Heart right ventricle (tissue), 16 donors: Measurements from ENCODE around the gene U2AF1L4. TPM values are rescaled to one million over a fixed set of nuclear protein-coding genes. Genes with fewer than 3 reads are reported as not detected.

Experiments
- ATAC-seq, 8 donors: fragments of 200-7000 bp; cut with Tn5 transposase; one replicate each; pipeline ENCODE4 v1.9.1; 2020; ENCODE audit warnings: mild to moderate bottlenecking in 8 of 8, moderate library complexity in 8 of 8, moderate number of reproducible peaks in 1 of 8
- DNase-seq, 2 donors: peaks; one replicate each; pipeline ENCODE4 v3.0.0-alpha.2; 2020
- H3K27ac ChIP-seq, 10 donors: fragments of 200-600 bp; sonication (generic) in 2 of 10; one replicate each; pipeline versions ENCODE4 v1.5.0 to v1.8.0; 2020 to 2022; ENCODE audit warnings: mild to moderate bottlenecking in 3 of 10
- H3K27me3 ChIP-seq, 7 donors: fragments of 200-600 bp; one replicate each; pipeline ENCODE4 v1.8.0; 2021 to 2022; ENCODE audit warnings: mild to moderate bottlenecking in 2 of 7
- H3K36me3 ChIP-seq, 9 donors: fragments of 200-600 bp; sonication (generic) in 1 of 9; one replicate each; pipeline versions ENCODE4 v1.5.0 to v1.8.0; 2020 to 2022; ENCODE audit warnings: mild to moderate bottlenecking in 2 of 9
- H3K4me1 ChIP-seq, 9 donors: fragments of 200-600 bp; sonication (generic) in 1 of 9; one replicate each; pipeline versions ENCODE4 v1.5.0 to v1.8.0; 2020 to 2022; ENCODE audit warnings: mild to moderate bottlenecking in 4 of 9
- H3K4me3 ChIP-seq, 10 donors: fragments of 200-600 bp; sonication (generic) in 2 of 10; one replicate each; pipeline versions ENCODE4 v1.5.0 to v1.8.0; 2020 to 2022; ENCODE audit warnings: mild to moderate bottlenecking in 7 of 10, moderate library complexity in 2 of 10
- H3K9me3 ChIP-seq, 11 donors: fragments of 200-600 bp in 10 of 11; sonication (generic) in 2 of 11; one replicate each; pipeline versions ENCODE4 v1.5.0 to v1.8.0; 2013 to 2022; ENCODE audit warnings: mild to moderate bottlenecking in 2 of 11, control low read depth in 1 of 11, moderate library complexity in 1 of 11
- WGBS, 2 donors: extraction: QIAGEN DNeasy Blood & Tissue Kit; methylation state at CpG; one replicate each; pipeline ENCODE4 v1.1.7; 2013; ENCODE audit warnings: inconsistent platforms in 1 of 2; 5-methylcytosine and 5-hydroxymethylcytosine counted together
- intact Hi-C, 10 donors: fragments of 100-400 bp; cut with DNase I; formaldehyde crosslinking; loops; one replicate each; pipeline versions ENCODE4 v1.11.1 to v1.14.2; 2022
- polyA plus RNA-seq, 2 donors: library from polyadenylated mRNA; stranded (reverse); fragments of 200-250 nt; gene quantifications; one replicate each; pipeline ENCODE4 v1.2.3, GENCODE V29; 2013
- total RNA-seq, 10 donors: library from RNA; stranded (reverse); fragmentation: NEBNext Ultra II Directional in 3 of 10; extraction: Animal tissue kit (Norgen Biotek cat#: 25700) in 3 of 10; gene quantifications; one replicate each; pipeline versions ENCODE4 v1.2.1 to v1.2.4, GENCODE V29; 2021 to 2023
- TF ChIP-seq, protein P1 (sequence below), 9 donors: fragments of 200-600 bp; sonication (generic) in 2 of 9; IDR thresholded peaks; one replicate each; pipeline versions ENCODE4 v1.5.0 to v1.8.0; 2021 to 2022; ENCODE audit warnings: antibody characterized with exemption in 9 of 9, mild to moderate bottlenecking in 5 of 9, moderate library complexity in 1 of 9
- donor health status: Arrhythmogenic right ventricular cardiomyopathy.
- donor health status: ischemic (EF 13 %, LVEDD 7.1; RV severe dilation, severe dysfunction).
- donor health status: healthy with polysubstance abuse.
- donor health status: DM: no; HTN: yes; CAD: no.
- donor health status: DM: no; HTN: no; CAD: no.
- donor health status: ischemic (EF 25% LVEDD 6.9; RV normal size, moderate dysfunction).
- donor health status: ischemic (EF 25% LVEDD 5.7; RV mildly dilated, moderate dysfunction).
- donor health status: healthy.
- donor health status: DM: yes; HTN: yes; CAD: no.
- donor health status: Ischemic cardiomyopathy.
- donor health status: ischemic (EF 35%, LVEDD 5.7; RV mildly dilated, moderate dysfunction).
- donor health status: nonischemic (EF 11% LVEDD 7.7; RV severe dilation, severe dysfunction).
- donor health status: DM: yes; HTN: yes; CAD: no.
- donor health status: PGD.
- donor health status: ischemic (EF 29% LVEDD 5.4; RV normal size, mild dysfunction).
- donor health status: nonischemic (EF 23%, LVEDD 6.1; RV moderate dilation, normal function).

Gene U2AF1L4
- total and polyA plus RNA-seq, 12 donors, result 11.5 to 57.7 (median 20.3) TPM

- 82 to 84% methylated on average over 7 of the region's 7 CpGs for WGBS, 2 donors
- peak overlapping the region in 3 of 10 donors; percentile 75 to 98 (median 96) for H3K4me3 ChIP-seq
- peaks cover 0 to 10% (median 0%) of the 10 kb centered on the region in 9 donors for H3K36me3 ChIP-seq
- peaks cover 6 to 34% (median 27%) of the 10 kb centered on the region in 9 donors for H3K4me1 ChIP-seq
- intact Hi-C loops, result loop anchor here in 7 of 10 donors (1.0 to 10.0 kb wide), 7 partner anchors 21 to 203 kb away; partner anchors contain the start of genes TMEM147 (in 4 of the 7) and DMKN (in 1 of the 7)
- peak overlapping the region in 5 of 10 donors; percentile 78 to 95 (median 92) for H3K27ac ChIP-seq
- DNase-seq (no peak), ATAC-seq (no peak)
- H3K9me3 ChIP-seq, result no peaks in the 10 kb centered on the region
- TF ChIP-seq, protein P1, sequence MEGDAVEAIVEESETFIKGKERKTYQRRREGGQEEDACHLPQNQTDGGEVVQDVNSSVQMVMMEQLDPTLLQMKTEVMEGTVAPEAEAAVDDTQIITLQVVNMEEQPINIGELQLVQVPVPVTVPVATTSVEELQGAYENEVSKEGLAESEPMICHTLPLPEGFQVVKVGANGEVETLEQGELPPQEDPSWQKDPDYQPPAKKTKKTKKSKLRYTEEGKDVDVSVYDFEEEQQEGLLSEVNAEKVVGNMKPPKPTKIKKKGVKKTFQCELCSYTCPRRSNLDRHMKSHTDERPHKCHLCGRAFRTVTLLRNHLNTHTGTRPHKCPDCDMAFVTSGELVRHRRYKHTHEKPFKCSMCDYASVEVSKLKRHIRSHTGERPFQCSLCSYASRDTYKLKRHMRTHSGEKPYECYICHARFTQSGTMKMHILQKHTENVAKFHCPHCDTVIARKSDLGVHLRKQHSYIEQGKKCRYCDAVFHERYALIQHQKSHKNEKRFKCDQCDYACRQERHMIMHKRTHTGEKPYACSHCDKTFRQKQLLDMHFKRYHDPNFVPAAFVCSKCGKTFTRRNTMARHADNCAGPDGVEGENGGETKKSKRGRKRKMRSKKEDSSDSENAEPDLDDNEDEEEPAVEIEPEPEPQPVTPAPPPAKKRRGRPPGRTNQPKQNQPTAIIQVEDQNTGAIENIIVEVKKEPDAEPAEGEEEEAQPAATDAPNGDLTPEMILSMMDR (IDR thresholded peaks at IDR 0.05), result no peak
- H3K27me3 ChIP-seq, result no peaks in the 10 kb centered on the region
Observed at GRCh38 chr19:35715355-35715809, 29.8 kb downstream of the U2AF1L4 start.

- ATAC-seq, result no peak
- WGBS, 2 donors, result 77 to 81% methylated on average over 14 of the region's 14 CpGs
Observed at GRCh38 chr19:35714601-35715354, 30.4 kb downstream of the U2AF1L4 start.

GRCh38 chr19:35713904-35714495, 31.2 kb downstream of the U2AF1L4 start:
- intact Hi-C loops, result loop anchor here in 4 of 10 donors (10.0 kb wide), 2 partner anchors 159 to 169 kb away; partner anchors contain the start of gene TMEM147 (in 3 of the 4)
- H3K36me3 ChIP-seq, result no peaks in the 10 kb centered on the region
- H3K27ac ChIP-seq, result peak overlapping the region in 1 of 10 donors; percentile 58
- no peaks in the 10 kb centered on the region for H3K27me3 ChIP-seq
- 81 to 84% methylated on average over 12 of the region's 12 CpGs for WGBS, 2 donors
- H3K9me3 ChIP-seq, result no peaks in the 10 kb centered on the region
- peak overlapping the region in 1 of 10 donors; percentile 20 for H3K4me3 ChIP-seq
- TF ChIP-seq, protein P1 (IDR thresholded peaks at IDR 0.05), result no peak
- H3K4me1 ChIP-seq, result peaks cover 5 to 22% (median 18%) of the 10 kb centered on the region in 9 donors
- ATAC-seq, result no peak
- DNase-seq, result no peak

More at GRCh38 chr19:35714601-35715354, 30.4 kb downstream of the U2AF1L4 start:
- Histone ChIP-seq H3K4me3 (no peak overlapping the region), H3K36me3 (peaks cover 0 to 4% (median 0%) of the 10 kb centered on the region in 9 donors), H3K4me1 (peaks cover 6 to 30% (median 24%) of the 10 kb centered on the region in 9 donors), H3K27me3 (no peaks in the 10 kb centered on the region), H3K27ac (peak overlapping the region in 1 of 10 donors; percentile 40), H3K9me3 (no peaks in the 10 kb centered on the region)
- intact Hi-C loops, result loop anchor here in 7 of 10 donors (1.0 to 10.0 kb wide), 7 partner anchors 20 to 202 kb away; partner anchors contain the start of genes TMEM147 (in 4 of the 7) and DMKN (in 1 of the 7)
- TF ChIP-seq, protein P1 (IDR thresholded peaks at IDR 0.05), result no peak
- DNase-seq, result no peak

DNA sequence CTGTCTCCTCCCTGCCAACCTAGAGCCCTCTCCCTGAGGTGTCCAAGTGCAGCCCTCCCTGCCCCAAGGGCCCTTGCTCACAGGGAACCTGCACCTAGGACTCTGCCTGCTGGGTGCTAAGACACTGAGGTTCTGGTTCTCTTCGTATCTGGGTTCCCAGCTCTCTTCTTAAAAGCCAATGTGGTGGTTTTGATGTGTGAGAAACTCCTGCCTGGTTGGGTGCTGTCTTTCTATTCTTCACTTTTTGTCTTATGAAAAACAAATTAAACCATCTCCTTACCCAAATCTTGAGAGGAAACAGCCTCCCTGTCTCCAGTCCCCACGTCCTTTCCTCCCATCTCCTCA, 31.7 kb downstream of the U2AF1L4 start:
- H3K4me3 ChIP-seq, result peak overlapping the region in 1 of 10 donors; percentile 20
- H3K4me1 ChIP-seq, result peaks cover 3 to 17% (median 13%) of the 10 kb centered on the region in 9 donors
- TF ChIP-seq, protein P1 (IDR thresholded peaks at IDR 0.05), result no peak
- no peaks in the 10 kb centered on the region for H3K9me3 ChIP-seq
- intact Hi-C loops, result loop anchor here in 4 of 10 donors (10.0 kb wide), 2 partner anchors 159 to 169 kb away; partner anchors contain the start of gene TMEM147 (in 3 of the 4)
- WGBS, 2 donors, result 71 to 74% methylated on average over 2 of the region's 2 CpGs
- ATAC-seq, result no peak
- no peaks in the 10 kb centered on the region for H3K36me3 ChIP-seq
- DNase-seq, result no peak
- peak overlapping the region in 1 of 10 donors; percentile 58 for H3K27ac ChIP-seq
- peaks cover 0 to 5% (median 0%) of the 10 kb centered on the region in 7 donors for H3K27me3 ChIP-seq
